Measurements from ENCODE around the gene IRAK1.
"Not testable (repeated sequence)": the region's sequence is repeated elsewhere in the genome, so short reads cannot be mapped to it uniquely, and the experiment has no call there.

IRAK1 gene

GRCh38 chrX:153993978-153994377 is 25.7 kb downstream of the IRAK1 start:
- DNase-seq = no peak

GRCh38 chrX:153993079-153993478 is 26.6 kb downstream of the IRAK1 start:
- no peak for DNase-seq

- DNase-seq = peak; percentile 38 to 39
Measured at GRCh38 chrX:153992180-153992579, 27.5 kb downstream of the IRAK1 start.

- no peak for DNase-seq
Measured at GRCh38 chrX:153991013-153991580, 28.6 kb downstream of the IRAK1 start.

GRCh38 chrX:153989973-153990655 is 29.6 kb downstream of the IRAK1 start:
- DNase-seq = no peak

- DNase-seq = no peak
Measured at GRCh38 chrX:153988493-153988892, 31.2 kb downstream of the IRAK1 start.

GRCh38 chrX:153984351-153985178 is 35.1 kb downstream of the IRAK1 start:
- peak in 1 of 2 donors; percentile 50 for DNase-seq

- DNase-seq = peak; percentile 66 to 70
Measured at GRCh38 chrX:153983321-153983801, 36.3 kb downstream of the IRAK1 start.

GRCh38 chrX:153981771-153982533 is 37.8 kb downstream of the IRAK1 start:
- DNase-seq = peak; percentile 82 to 86

- DNase-seq = no peak
Measured at GRCh38 chrX:153981231-153981630, 38.5 kb downstream of the IRAK1 start.

- not testable (repeated sequence) for DNase-seq
Measured at GRCh38 chrX:153980394-153980793, 39.3 kb downstream of the IRAK1 start.

GRCh38 chrX:153974726-153975286 is 44.9 kb downstream of the IRAK1 start:
- peak in 1 of 2 donors; percentile 40 for DNase-seq

GRCh38 chrX:153974003-153974725 is 45.5 kb downstream of the IRAK1 start:
- DNase-seq = peak; percentile 51 to 65

- no peak for DNase-seq
Measured at GRCh38 chrX:153973127-153974002, 46.3 kb downstream of the IRAK1 start.

- DNase-seq = peak; percentile 80 to 90
Measured at GRCh38 chrX:153972368-153973126, 47.2 kb downstream of the IRAK1 start, which contains the start of gene TMEM187. Gene TMEM187 (plus strand): TSS chrX:153972754. CDS start chrX:153982063, 9,309 bp downstream.

- DNase-seq = peak; percentile 86 to 91
Measured at GRCh38 chrX:153971450-153972367, 48.0 kb downstream of the IRAK1 start, which contains the start of gene HCFC1. Gene HCFC1 (minus strand): TSS chrX:153971818. CDS start chrX:153970840, 978 bp downstream.

- peak; percentile 86 to 87 for DNase-seq
Measured at GRCh38 chrX:153971124-153971449, 48.6 kb downstream of the IRAK1 start.

GRCh38 chrX:153970357-153971123 is 49.2 kb downstream of the IRAK1 start:
- DNase-seq = no peak

Data from inflammatory macrophage (primary cell).